ENCODE data around the gene ZNF598. TPM values are rescaled to one million over a fixed set of nuclear protein-coding genes. Genes with fewer than 3 reads are reported as not detected.

The ZNF598 gene
- total RNA-seq (2014; rRNA removed; shearing (Covaris generic); ENCODE audit: low replicate concordance) = 45.0 and 89.3 TPM in 2 replicates

DNA sequence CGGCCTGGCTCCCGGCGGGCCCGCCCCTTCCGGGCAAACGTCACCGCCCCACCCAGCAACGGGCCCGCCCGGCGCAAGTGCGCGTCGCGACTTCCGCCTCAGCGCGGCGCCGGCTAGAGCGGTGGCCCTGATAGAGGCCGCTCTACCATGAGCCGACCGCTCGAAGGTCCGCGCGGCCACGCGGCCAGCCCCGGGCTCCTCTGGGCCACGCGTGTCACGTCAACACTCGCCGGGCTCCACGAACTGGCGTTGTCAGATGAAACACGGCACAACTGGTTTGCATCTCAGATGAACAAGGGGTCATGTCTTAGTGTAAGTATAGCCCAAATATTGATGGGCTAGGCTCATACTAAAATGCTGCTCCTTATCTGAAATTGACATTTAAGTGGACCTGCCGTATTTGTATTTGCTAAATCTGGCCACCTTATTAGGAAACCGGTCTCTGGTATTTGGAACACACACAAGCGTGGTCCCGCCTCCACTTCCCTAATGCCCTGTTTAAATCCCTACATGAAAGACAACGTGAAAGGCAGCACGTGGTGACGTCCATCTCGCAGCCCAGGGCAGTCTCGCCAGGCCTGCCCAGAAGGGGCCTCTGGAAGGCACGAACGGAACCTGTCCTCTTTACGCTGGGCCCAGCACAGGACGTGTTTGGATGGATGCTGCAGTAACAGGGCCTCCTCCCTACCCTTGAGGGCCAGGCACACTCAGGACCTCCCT lies at the start of gene ZNF598:
Gene ZNF598, minus strand, starts transcription at position 31 of the 720 bp plus-strand sequence.
- in situ Hi-C loops (cut with HindIII; ENCODE audit: low pct_unique_long_range_greater_than_20kb, low sequenced_read_pairs) = no loop called here
- DNase-seq (ENCODE audit: low read depth) = peak; percentile 84

GRCh38 chr16:2058872-2059271 lies 49.3 kb upstream of the ZNF598 start:
- in situ Hi-C loops (cut with HindIII; ENCODE audit: low pct_unique_long_range_greater_than_20kb, low sequenced_read_pairs) = no loop called here

DNA sequence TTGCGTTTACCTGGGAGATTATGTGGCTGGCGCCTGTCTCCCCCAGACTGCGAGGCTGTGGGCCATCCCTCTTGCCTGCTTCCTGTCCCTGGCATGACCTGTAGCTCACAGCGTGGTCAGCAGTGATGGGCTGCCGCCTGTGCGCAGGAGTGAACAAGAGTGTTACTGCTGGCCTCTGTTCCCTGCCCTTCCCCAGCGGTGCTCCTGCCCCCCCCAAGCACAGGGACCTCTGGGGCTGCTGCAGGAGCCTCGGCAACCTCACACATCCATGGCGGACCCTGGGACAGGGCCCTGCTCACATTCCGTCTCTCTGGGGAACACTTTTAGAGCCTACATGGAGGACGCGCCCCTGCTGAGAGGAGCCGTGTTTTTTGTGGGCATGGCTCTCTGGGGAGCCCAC lies 48.8 kb upstream of the ZNF598 start:
- in situ Hi-C loops (cut with HindIII; ENCODE audit: low pct_unique_long_range_greater_than_20kb, low sequenced_read_pairs) = no loop called here
- DNase-seq (ENCODE audit: low read depth) = no peak

More at GRCh38 chr16:2058872-2059271, 49.3 kb upstream of the ZNF598 start:
- DNase-seq (ENCODE audit: low read depth) = peak; percentile 39

DNA sequence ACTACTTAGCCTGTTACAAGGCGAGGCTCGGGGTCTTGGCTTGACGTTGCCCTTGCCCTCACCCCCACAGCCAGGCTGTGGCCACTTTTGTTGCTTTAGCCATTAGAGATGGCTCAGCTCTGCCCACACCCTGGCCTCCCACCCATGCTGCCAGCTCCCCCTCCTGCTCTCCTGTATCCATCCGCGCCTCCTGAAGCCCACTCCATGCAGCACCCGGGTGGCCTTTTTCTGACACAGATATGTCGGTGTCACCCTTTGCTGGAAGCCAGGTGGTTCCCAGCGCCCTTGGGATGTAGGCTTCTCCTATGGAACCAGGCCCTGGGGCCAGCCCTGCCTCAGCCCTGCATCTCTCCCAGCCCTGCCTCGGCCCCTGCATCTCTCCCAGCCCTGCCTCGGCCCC lies 47.8 kb upstream of the ZNF598 start:
- in situ Hi-C loops (cut with HindIII; ENCODE audit: low pct_unique_long_range_greater_than_20kb, low sequenced_read_pairs) = no loop called here
- no peak for DNase-seq (ENCODE audit: low read depth)

DNA sequence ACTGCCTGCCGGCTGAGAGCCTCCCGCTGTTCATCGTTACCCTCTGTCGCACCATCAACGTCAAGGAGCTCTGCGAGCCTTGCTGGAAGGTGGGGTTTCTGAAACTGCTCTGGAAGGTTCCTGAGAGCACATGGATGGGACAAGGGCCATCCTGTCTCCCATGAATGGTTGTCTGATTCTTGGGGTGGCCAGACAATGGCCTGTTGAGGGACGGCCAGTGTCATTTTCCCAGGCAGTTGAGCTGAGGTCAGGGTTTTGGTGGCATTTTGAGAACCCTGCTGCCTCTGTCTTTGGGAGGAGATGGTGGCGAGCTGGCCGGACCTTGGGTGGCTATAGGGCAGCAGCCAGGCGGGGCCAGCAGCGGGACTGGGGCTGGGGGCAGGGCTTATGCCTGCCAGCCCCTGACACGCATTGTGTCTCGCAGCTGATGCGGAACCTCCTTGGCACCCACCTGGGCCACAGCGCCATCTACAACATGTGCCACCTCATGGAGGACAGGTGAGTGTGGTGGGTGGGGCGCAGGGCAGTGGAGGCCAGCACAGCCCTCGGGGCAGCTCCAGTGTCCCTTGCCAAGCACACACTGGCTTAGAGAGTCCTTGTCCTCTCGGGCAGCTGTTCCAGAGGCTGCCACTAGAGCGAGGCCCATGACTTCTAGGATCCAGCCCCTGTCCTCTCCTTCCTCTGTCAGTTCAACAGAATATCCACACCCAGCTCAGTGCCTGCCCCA lies 47.2 kb upstream of the ZNF598 start:
- DNase-seq (ENCODE audit: low read depth) = no peak
- in situ Hi-C loops (cut with HindIII; ENCODE audit: low pct_unique_long_range_greater_than_20kb, low sequenced_read_pairs) = no loop called here

DNA sequence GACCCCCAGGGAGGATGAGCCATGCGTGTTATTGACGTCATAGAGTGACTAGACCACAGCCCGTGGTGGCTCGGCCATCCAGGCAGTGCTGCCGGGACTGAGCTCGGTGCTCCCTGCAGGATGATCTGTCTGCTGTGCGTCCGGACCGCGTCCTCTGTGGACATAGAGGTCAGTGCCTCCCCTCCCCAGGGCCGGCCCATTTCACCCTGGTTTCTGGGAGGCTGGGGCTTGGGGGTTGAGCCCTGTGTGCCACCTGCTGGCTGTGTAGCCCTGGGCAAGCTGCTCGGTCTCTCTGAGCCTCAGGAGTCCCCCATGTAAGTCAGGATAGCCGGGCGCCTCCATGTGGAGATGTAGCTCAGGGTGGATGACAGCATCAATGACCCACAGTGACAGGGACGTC lies 46.5 kb upstream of the ZNF598 start:
- DNase-seq (ENCODE audit: low read depth) = no peak
- in situ Hi-C loops (cut with HindIII; ENCODE audit: low pct_unique_long_range_greater_than_20kb, low sequenced_read_pairs) = no loop called here

DNA sequence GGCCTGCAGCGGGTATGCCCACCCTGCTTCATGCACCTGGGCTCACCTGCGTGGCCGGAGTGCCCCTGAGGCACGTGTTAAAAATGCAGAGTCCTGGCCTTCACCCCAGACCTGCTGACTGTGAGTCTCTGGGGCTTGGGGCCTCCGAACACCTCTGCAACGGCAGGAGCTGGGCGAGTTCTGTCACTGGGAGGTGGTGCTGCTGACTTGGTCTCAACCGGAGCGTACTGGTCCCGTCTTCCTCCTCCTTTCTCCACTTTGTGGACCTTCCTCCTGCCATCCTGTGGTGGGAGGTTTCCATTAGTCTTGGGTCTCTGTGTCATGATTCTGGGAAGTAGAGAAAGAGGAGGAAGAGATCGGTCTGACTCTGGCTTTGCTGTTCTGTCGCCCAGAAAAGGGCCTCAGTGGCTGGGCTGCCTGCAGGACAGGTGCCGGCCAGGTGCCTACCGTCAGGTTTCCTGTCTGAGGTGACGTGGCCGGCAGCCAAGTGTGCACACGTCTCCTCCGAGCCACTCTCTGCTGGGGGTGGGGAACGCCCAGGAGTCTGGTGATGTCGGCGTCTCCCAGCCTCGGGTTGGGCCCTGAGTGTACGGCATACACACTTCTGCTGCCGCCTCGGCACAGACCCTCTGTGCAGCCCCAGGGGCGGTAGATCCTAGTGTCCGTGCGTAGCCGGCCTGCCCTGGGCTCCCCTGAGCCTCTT lies 45.1 kb upstream of the ZNF598 start:
- no peak for DNase-seq (ENCODE audit: low read depth)
- in situ Hi-C loops (cut with HindIII; ENCODE audit: low pct_unique_long_range_greater_than_20kb, low sequenced_read_pairs) = no loop called here

DNA sequence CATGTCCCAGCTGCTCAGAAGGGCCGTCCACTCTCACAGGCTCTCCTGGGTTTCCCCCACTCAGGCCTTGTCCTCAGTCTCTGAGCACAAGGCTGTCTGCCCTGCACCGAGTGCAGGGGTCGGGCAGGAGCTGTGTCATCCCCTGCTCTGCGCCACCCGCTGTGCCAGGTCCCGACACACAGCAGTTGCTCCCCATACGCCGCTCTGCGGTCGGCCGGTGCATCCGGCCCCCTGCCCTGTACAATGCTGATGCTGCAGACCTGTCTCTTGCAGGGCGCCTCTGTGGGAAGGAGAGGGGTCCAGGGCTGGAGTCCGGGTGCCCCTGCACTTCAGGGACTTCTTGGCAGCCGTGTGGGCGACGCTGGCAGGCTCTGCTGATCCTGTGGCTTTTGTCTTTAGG lies 44.3 kb upstream of the ZNF598 start:
- no peak for DNase-seq (ENCODE audit: low read depth)
- in situ Hi-C loops (cut with HindIII; ENCODE audit: low pct_unique_long_range_greater_than_20kb, low sequenced_read_pairs) = no loop called here

DNA sequence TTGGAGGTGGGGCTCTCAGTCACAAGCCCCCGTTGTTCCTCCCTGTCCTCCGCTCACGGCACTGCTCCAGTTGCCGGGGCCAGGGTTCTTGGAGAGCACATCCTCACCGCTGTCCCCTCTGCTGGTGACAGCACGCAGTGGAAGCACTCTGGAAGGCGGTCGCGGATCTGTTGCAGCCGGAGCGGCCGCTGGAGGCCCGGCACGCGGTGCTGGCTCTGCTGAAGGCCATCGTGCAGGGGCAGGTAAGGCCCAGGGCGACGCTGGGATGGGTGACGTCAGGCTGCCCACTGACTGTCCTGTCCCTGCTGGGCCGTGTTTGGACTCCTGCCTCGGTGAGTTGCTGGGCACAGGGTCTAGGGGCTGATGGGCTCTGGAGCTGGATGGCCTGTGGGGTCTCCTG lies 43.6 kb upstream of the ZNF598 start:
- in situ Hi-C loops (cut with HindIII; ENCODE audit: low pct_unique_long_range_greater_than_20kb, low sequenced_read_pairs) = no loop called here
- no peak for DNase-seq (ENCODE audit: low read depth)

DNA sequence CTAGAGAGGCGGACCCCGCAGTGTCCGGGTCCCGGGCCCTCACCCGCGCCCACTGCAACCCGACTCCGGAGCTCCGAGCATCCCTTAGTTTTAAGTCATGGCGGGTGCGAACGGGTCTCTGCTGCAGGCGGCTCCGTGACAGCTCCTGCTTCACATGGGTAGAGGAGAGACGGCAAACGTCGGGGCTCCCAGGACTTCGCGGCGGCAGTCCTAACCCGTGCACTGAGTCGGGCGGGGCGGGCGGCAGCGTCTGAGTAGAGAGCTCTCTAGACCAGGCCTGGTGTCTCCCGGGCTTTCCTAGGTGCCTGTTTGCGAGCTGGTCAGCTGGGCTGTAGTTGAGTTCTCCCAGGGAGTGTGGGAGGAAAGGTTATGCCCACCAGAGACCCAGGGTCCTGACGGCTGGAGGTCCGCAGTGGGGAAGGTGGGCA lies 38.5 kb upstream of the ZNF598 start:
- DNase-seq (ENCODE audit: low read depth) = no peak
- in situ Hi-C loops (cut with HindIII; ENCODE audit: low pct_unique_long_range_greater_than_20kb, low sequenced_read_pairs) = loop anchor here (25.0 kb wide), 1 partner anchor 464 kb away; the partner anchor contains the start of genes AMDHD2 and ATP6V0C

- in situ Hi-C loops (cut with HindIII; ENCODE audit: low pct_unique_long_range_greater_than_20kb, low sequenced_read_pairs) = loop anchor here (25.0 kb wide), 1 partner anchor 465 kb away; the partner anchor contains the start of genes AMDHD2 and ATP6V0C
- DNase-seq (ENCODE audit: low read depth) = peak; percentile 97
Observed at GRCh38 chr16:2047330-2048115, 37.9 kb upstream of the ZNF598 start, which contains the start of the genes NTHL1 and TSC2. TSS of gene NTHL1 (minus strand) at chr16:2047834. CDS start at chr16:2047823, 11 bp downstream. TSS of gene TSC2 (plus strand) at chr16:2047985. CDS start at chr16:2048616, 631 bp downstream.

DNA sequence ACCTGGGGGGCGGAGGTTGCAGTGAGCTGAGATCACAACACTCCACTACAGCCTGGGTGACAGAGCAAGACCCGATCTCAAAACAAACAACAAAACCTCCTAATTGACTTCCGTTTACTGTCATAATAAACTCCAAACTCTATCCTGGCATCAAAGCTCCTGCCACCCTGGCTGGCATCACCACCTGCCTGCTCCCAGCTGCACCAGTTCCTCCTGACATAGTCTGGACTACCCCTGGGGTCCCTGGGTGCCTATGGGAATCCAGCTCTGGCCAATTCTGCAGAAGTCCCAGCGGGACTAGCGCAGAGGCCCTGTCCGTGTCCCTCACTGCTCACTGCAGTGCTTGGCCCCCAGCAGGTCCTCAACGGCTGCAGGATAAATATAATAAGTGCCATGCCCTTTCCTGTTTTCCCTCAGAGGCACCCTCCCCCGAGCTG lies 37.3 kb upstream of the ZNF598 start:
- in situ Hi-C loops (cut with HindIII; ENCODE audit: low pct_unique_long_range_greater_than_20kb, low sequenced_read_pairs) = loop anchor here (25.0 kb wide), 1 partner anchor 465 kb away; the partner anchor contains the start of genes AMDHD2 and ATP6V0C
- no peak for DNase-seq (ENCODE audit: low read depth)

DNA sequence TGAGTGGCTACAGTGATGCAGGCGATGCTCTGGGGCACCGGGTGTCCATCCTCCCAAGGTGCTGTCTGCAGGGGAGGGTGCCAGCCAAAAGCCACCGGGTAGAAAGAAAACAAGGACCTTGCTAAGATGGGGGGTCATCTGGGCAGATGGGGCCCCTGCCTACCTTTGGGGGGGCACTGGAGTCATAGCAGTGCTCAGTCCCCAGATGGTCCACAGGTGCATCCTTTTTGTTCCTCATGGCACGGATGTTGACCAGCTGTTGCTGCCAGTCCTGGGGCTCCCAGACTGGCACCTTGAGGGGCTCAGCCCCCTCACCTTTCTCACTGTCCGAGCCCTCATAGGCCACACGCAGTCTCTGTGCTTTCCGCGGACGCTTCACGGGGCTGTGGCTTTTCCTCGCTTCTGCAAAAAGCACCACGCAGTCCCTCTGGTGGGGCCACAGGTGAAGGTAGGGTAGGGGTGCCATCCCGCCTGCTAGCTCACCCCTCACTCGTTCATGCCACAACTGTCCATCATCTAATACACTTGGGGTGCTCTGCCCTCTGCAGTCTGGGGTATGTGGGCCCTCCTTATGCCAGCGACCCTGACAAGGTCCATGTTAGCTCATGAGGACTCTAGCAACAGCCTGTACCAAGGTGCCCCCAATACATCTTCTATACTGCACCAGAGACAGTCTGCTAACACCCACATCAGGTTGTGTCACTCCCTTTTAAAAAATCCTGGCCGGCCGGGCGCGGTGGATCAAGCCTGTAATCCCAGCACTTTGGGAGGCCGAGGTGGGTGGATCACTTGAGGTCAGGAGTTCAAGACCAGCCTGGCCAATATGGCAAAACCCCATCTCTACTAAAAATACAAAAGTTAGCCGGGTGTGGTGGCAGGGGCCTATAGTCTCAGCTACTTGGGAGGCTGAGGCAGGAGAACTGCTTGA lies 36.6 kb upstream of the ZNF598 start:
- in situ Hi-C loops (cut with HindIII; ENCODE audit: low pct_unique_long_range_greater_than_20kb, low sequenced_read_pairs) = loop anchor here (25.0 kb wide), 1 partner anchor 466 kb away; the partner anchor contains the start of genes AMDHD2 and ATP6V0C
- no peak for DNase-seq (ENCODE audit: low read depth)

GRCh38 chr16:2044541-2044940 lies 34.9 kb upstream of the ZNF598 start:
- in situ Hi-C loops (cut with HindIII; ENCODE audit: low pct_unique_long_range_greater_than_20kb, low sequenced_read_pairs) = loop anchor here (25.0 kb wide), 1 partner anchor 468 kb away; the partner anchor contains the start of genes AMDHD2 and ATP6V0C
- no peak for DNase-seq (ENCODE audit: low read depth)

GRCh38 chr16:2043667-2044451 lies 34.2 kb upstream of the ZNF598 start:
- DNase-seq (ENCODE audit: low read depth) = peak; percentile 77
- in situ Hi-C loops (cut with HindIII; ENCODE audit: low pct_unique_long_range_greater_than_20kb, low sequenced_read_pairs) = loop anchor here (25.0 kb wide), 1 partner anchor 468 kb away; the partner anchor contains the start of genes AMDHD2 and ATP6V0C
